ENCODE measurements around the gene SHISAL1. TPM values are rescaled to one million over a fixed set of nuclear protein-coding genes. Genes with fewer than 3 reads are reported as not detected.
"Not testable (repeated sequence)": the region's sequence is repeated elsewhere in the genome, so short reads cannot be mapped to it uniquely, and the experiment has no call there.

The SHISAL1 gene
- total RNA-seq, 1 donor from 2014 or later: 0.08 TPM

GRCh38 chr22:44256556-44257485 is 55.9 kb downstream of the SHISAL1 start:
- ATAC-seq: no peak

- no peak for ATAC-seq
Measured at GRCh38 chr22:44256085-44256484, 56.7 kb downstream of the SHISAL1 start.

- no peak for ATAC-seq
Measured at GRCh38 chr22:44254811-44255210, 57.9 kb downstream of the SHISAL1 start.

- no peak for ATAC-seq
Measured at GRCh38 chr22:44249376-44250147, 63.2 kb downstream of the SHISAL1 start.

GRCh38 chr22:44248926-44249325 is 63.8 kb downstream of the SHISAL1 start:
- no peak for ATAC-seq

GRCh38 chr22:44247923-44248892 is 64.5 kb downstream of the SHISAL1 start:
- no peak for ATAC-seq

GRCh38 chr22:44247346-44247745 is 65.4 kb downstream of the SHISAL1 start:
- no peak for ATAC-seq

GRCh38 chr22:44246615-44247326 is 66.0 kb downstream of the SHISAL1 start:
- ATAC-seq: no peak

- ATAC-seq: no peak
Measured at GRCh38 chr22:44245867-44246266, 66.9 kb downstream of the SHISAL1 start.

GRCh38 chr22:44245438-44245837 is 67.3 kb downstream of the SHISAL1 start:
- ATAC-seq: no peak

- no peak for ATAC-seq
Measured at GRCh38 chr22:44244265-44244822, 68.4 kb downstream of the SHISAL1 start.

- no peak for ATAC-seq
Measured at GRCh38 chr22:44243761-44244160, 69.0 kb downstream of the SHISAL1 start.

- ATAC-seq: no peak
Measured at GRCh38 chr22:44242946-44243724, 69.6 kb downstream of the SHISAL1 start.

GRCh38 chr22:44241121-44241520 is 71.6 kb downstream of the SHISAL1 start:
- not testable (repeated sequence) for ATAC-seq

- no peak for ATAC-seq
Measured at GRCh38 chr22:44237290-44237689, 75.5 kb downstream of the SHISAL1 start.

GRCh38 chr22:44234372-44234771 is 78.4 kb downstream of the SHISAL1 start:
- ATAC-seq: not testable (repeated sequence)

- ATAC-seq: no peak
Measured at GRCh38 chr22:44231233-44231632, 81.5 kb downstream of the SHISAL1 start.

GRCh38 chr22:44229809-44230208 is 82.9 kb downstream of the SHISAL1 start:
- peak; percentile 69 for ATAC-seq

- peak; percentile 78 for ATAC-seq
Measured at GRCh38 chr22:44229331-44229730, 83.4 kb downstream of the SHISAL1 start.

- no peak for ATAC-seq
Measured at GRCh38 chr22:44225812-44226211, 86.9 kb downstream of the SHISAL1 start.

Data from esophagus mucosa (tissue), 1 donor.